H7 (cell line): Measurements from ENCODE around the gene LDHAL6A. TPM values are rescaled to one million over a fixed set of nuclear protein-coding genes. Genes with fewer than 3 reads are reported as not detected.

Source experiments
- DNase-seq: peaks from one replicate; pipeline ENCODE4 v3.0.0; 2012
- H3K27me3 ChIP-seq: 2 replicates; pipeline ENCODE4 v1.6.0; 2011; ENCODE audit warnings: mild to moderate bottlenecking, low read length; ENCODE audit not compliant: control insufficient read depth, insufficient read depth
- H3K36me3 ChIP-seq: replicated peaks from 2 replicates; pipeline ENCODE4 v1.5.1; 2011; ENCODE audit warnings: low read length; ENCODE audit not compliant: control insufficient read depth, insufficient read depth
- H3K4me3 ChIP-seq: 2 replicates; pipeline ENCODE4 v1.5.1; 2011; ENCODE audit warnings: low read depth, mild to moderate bottlenecking, control low read depth, low read length, moderate library complexity; ENCODE audit not compliant: insufficient read depth
- total RNA-seq: library from RNA; depleted of rRNA; stranded (reverse); fragments of >200 nt; shearing (Covaris generic); gene quantifications from 2 replicates; pipeline ENCODE4 v1.2.3, GENCODE V29; 2014

LDHAL6A gene
- total RNA-seq, 1 experiment from 2014 or later = not detected

DNA sequence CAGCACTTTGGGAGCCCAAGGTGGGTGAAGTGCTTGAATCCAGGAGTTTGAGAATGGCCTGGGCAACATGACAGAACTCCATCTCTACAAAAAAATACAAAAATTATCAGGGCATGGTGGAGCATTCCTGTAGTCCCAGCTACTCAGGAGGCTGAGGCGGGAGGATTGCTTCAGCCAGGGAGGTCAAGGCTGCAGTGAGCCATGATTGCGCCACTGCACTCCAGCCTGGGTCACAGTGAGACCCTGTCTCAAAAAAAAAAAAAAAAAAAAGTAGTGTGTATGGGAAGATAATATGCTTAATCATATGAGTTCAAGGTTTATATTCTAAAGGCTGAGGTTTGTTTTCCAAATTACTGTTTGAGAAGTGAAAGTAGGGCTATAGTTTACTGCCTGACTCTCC lies 10.7 kb downstream of the LDHAL6A start:
- no peak overlapping the region for H3K4me3 ChIP-seq
- no peaks in the 10 kb centered on the region for H3K36me3 ChIP-seq
- DNase-seq = no peak
- H3K27me3 ChIP-seq = no peaks in the 10 kb centered on the region

DNA sequence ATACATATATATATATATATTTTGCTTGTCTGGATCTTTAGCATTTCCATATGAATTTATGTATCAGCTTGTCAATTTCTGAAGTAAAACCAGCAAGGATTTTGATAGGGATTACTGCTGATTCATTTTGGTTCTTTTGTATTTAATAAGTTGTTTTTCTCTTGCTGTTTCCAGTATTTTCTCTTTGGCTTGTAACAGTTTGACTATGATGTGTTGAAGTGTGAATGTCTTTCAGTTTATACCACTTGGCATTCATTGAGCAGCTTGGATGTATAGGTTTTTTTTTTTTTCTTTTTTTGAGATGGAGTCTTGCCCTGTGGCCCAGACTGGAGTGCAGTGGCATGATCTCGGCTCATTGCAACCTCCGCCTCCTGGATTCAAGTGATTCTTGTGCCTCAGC lies 12.4 kb downstream of the LDHAL6A start:
- Histone ChIP-seq H3K4me3 (no peak overlapping the region), H3K27me3 (no peaks in the 10 kb centered on the region), H3K36me3 (no peaks in the 10 kb centered on the region)
- DNase-seq = no peak

DNA sequence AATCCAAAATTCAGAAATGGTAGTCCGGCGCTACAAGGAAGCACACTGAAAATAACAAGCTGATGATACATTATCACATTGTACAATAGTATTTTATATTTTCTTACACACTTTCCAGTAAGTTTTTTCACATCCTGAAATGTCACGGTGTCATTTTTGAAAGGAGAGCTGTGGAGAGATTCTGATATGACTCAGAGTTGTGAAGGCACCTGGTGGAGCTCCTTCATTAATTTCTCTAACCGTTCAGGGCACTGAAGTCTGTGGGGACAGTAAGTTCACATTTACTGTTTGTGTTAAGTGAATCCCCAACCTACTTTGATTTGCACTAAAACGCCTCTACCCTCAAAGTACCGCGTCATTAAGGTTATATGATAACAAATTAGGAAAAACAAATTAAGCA lies 13.3 kb downstream of the LDHAL6A start:
- Histone ChIP-seq H3K4me3 (no peak overlapping the region), H3K36me3 (no peaks in the 10 kb centered on the region), H3K27me3 (no peaks in the 10 kb centered on the region)
- DNase-seq = no peak

DNA sequence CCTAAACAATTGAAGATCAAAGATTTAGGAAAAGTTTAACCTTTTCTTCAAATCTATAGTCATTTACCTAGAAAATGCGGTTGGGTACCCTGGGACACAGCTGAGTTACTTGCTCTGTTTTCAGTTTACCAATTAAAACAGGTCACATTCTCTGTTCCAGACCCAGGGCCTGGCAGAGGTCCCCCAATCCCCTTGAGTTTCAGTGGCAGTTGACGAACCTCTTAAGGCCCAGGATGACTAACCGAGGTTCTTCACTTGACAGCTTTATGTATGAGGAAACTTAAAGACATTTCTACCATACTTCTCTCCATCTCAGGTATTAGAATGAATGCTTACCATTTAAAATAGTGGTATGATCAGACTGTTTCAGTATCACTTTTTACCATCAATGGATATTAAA lies 16.3 kb downstream of the LDHAL6A start:
- H3K4me3 ChIP-seq = no peak overlapping the region
- no peaks in the 10 kb centered on the region for H3K27me3 ChIP-seq
- no peaks in the 10 kb centered on the region for H3K36me3 ChIP-seq
- DNase-seq = no peak

DNA sequence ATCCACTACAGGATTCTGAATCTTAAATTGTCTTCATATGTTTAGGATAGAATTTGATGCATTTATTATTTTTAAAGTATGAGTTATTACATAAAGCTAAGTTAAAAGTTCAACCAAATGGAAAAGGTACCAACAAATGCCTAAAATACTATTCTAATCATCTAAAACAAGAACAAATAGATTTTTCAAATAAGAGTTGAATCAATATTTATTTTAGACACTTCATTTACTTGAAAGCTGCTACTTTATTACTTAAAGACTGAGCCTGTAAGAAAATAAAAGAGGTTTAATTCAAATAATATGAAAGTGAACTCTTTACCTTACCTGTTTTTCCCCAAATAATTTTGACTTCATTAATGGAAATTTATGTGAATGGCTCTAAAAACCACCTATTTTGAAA lies 16.9 kb downstream of the LDHAL6A start:
- DNase-seq = no peak
- Histone ChIP-seq H3K4me3 (no peak overlapping the region), H3K36me3 (no peaks in the 10 kb centered on the region; the same call in 1 of the 2 replicates), H3K27me3 (no peaks in the 10 kb centered on the region)

DNA sequence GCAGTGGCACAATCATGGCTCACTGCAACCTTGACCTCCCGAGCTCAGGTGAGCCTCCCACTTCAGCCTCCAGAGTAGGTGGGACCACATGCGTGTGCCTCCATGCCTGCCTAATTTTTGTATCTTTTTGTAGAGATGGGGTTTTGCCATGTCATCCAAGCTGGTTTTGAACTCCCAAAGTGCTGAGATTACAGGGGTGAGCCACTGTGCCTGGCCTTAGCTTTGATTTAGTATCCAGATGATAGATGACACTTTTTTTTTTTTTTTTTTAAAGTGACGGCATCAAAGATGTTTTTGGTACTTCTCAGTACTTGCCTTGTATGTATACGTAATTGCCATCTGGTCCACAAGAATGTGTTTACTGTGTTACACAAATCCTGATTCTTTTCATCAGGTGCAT lies 23.4 kb downstream of the LDHAL6A start:
- DNase-seq = no peak
- Histone ChIP-seq H3K27me3 (no peaks in the 10 kb centered on the region), H3K36me3 (peaks cover 15% of the 10 kb centered on the region), H3K4me3 (no peak overlapping the region)

DNA sequence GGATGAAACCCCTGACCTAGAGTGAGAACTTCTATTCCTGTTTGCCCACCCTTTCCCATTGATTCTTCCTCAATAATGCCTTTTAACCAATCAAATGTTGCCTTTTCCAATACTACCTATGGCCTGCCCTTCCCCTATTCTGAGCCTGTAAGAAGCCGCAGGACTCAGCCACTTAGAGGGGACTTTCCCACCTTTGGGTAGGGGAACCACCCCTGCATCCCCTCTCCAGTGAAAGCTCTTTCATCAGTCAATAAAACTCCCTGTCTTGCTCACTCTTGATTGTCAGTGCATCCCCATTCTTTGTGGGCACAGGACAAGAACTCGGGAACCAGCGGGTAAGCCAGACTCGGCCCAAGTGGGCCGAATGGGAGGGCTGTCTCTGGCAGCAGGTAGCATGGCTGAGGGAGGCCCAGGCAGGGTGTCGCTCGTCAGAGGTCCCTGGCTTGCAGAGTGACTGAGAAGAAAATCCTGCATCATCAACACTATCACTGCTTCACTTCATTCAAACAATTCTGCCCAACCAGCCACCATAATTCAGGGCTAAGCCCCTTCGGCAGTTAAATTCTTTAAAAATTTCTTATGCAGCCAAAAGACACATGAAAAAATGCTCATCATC lies 30.4 kb downstream of the LDHAL6A start:
- Histone ChIP-seq H3K4me3 (no peak overlapping the region), H3K27me3 (no peaks in the 10 kb centered on the region), H3K36me3 (peaks cover 13% of the 10 kb centered on the region)
- no peak for DNase-seq

DNA sequence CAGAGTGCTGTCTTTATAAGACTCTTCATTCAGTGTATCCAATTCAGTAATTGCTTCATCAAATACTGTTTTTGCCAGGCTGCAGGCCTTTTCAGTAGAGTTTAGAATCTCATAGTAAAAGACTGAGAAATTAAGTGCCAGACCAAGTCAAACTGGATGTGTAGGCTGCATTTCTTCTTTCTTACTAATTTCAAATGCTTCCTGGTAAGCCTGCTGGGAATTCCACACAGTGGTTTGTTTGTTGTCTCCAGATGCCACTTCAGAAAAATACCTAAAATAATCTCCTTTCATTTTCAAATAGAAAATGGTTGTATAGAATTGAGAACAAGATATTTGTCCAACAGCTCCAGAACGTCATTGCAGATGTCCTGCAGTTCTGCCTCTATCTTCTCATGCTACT lies 34.7 kb downstream of the LDHAL6A start:
- Histone ChIP-seq H3K4me3 (no peak overlapping the region), H3K36me3 (peaks cover 6% of the 10 kb centered on the region)

DNA sequence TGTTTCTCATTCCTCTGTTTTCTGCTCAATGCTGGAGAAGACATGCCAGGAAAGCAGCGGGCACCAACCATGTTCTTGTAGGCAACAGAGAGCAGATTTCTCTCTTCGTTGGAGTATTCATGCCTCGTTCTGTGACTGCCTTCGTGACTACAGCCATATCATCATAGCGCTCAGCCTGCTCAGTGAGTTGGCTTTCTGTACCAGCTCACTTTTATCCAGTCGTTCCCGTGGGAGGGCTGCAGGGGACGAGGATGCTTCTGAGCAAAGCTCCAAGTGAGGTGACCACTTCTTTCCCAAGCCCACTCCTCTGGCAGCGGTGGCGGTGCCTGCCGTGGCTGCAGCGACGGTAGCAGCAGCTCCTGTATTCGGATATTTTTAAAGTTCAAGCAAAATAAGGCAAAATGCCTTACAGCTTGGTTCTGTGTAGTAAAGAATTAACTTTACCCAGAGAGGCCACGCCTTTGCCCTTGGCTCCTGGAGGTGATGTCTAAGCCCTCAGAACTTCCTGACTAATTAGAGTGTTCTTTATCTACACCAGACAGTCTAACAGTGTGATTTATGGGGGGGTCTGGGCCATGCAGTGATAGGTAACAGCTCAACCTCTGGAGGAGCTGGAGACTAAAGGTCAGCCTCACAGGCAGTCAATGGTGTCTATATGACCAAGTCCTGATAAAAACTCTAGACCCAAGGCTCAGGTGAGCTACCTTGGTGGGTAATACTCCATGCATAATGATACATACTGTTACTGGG lies 35.3 kb downstream of the LDHAL6A start:
- H3K4me3 ChIP-seq = no peak overlapping the region
- no peak for DNase-seq
- peaks cover 6% of the 10 kb centered on the region for H3K36me3 ChIP-seq
- H3K27me3 ChIP-seq = no peaks in the 10 kb centered on the region

More for the DNA sequence above, 34.7 kb downstream of the LDHAL6A start:
- DNase-seq = no peak
- no peaks in the 10 kb centered on the region for H3K27me3 ChIP-seq

DNA sequence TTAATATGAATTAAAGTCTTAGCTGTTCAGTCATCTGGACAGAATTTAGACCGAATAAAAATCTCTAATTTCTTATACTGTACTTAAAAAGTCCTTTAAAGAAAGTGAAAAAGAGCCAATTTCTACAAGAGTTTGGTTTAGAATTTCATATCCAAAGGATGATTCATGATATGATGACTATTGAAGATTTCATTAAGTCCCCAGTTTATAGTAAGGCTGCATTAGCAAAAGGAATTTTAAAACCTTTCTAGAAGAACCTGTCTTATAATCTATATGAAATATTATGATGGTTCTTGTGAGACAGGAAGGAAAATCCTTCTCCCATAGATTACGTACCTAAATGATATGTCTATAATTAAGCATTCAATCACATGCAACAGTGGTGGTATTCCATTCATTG lies 36.3 kb downstream of the LDHAL6A start:
- Histone ChIP-seq H3K4me3 (no peak overlapping the region), H3K27me3 (no peaks in the 10 kb centered on the region), H3K36me3 (peaks cover 6% of the 10 kb centered on the region)
- no peak for DNase-seq

DNA sequence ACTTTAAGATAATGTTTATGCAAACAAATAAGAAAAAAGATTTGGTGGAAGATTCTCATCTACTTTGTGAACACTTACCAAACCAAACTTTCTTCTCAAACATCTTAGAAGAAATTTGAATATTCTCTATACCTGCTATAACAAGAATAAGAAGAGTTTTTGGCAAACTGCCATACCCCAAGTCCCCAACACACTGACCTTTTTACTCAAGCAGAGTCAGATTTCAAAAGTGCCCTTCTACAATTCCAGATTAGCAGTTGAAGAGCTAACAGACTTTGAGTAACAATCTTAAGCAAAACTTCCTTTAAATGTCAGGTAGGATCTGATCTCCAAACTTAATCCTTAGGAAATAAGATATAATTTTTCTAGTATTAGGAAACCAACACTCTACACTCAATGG lies 37.2 kb downstream of the LDHAL6A start:
- H3K27me3 ChIP-seq = no peaks in the 10 kb centered on the region
- no peak for DNase-seq
- no peak overlapping the region for H3K4me3 ChIP-seq
- H3K36me3 ChIP-seq = peaks cover 6% of the 10 kb centered on the region

DNA sequence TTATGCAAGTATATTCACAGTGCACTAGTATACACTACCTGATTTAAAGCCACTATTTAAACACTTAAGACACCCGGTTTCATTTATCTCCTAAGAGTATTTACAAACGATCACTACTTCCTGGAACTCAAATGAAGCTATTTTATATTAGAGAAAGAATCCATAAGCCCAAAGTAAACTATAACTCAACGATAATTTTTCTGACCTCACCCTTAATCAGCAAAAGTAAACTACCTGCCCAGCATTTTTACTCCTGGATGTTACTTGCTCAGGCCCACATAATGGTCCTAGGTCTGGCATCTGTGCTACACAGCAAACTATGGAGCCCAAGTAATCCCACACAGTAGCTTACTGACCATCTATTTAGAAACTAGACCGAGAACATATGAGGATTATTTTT lies 37.7 kb downstream of the LDHAL6A start:
- no peak for DNase-seq
- no peak overlapping the region for H3K4me3 ChIP-seq
- H3K36me3 ChIP-seq = peaks cover 6% of the 10 kb centered on the region
- H3K27me3 ChIP-seq = no peaks in the 10 kb centered on the region

DNA sequence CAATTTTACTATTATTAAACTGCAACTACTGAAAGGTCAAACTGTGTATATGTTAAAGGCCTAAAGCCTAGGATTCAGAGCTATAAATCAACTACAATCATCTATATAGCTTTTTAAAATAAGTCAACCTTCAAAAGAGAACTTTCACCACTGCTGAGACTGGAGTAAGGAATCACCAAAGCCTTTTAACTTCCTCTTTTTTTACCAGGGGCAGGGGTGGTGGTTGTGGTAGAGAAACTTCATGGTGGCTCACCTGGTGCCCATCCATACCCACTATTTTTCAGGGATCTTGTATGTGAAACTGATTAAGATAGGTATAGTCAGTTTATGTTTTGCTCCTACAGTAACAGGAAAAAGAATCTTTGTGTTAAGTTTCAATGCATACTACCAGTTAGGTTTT lies 39.6 kb downstream of the LDHAL6A start:
- Histone ChIP-seq H3K4me3 (no peak overlapping the region), H3K27me3 (no peaks in the 10 kb centered on the region), H3K36me3 (peaks cover 6% of the 10 kb centered on the region)
- no peak for DNase-seq

DNA sequence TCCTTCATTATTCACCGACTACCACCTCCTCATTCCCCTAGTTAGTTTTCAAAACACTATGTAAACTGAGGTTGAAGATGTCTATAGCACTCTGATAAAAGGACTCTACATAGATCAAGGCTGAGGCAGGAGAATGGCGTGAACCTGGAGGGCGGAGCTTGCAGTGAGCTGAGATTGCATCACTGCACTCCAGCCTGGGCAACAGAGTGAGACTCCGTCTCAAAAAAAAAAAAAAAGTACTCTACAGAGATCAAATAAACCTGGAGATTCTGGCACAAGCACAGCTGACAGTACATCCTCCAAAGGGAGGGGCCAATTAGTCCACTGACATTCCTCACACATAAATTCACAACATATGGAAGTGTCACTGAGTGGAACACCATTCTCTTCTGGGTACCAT lies 40.0 kb downstream of the LDHAL6A start:
- no peak overlapping the region for H3K4me3 ChIP-seq
- no peak for DNase-seq

DNA sequence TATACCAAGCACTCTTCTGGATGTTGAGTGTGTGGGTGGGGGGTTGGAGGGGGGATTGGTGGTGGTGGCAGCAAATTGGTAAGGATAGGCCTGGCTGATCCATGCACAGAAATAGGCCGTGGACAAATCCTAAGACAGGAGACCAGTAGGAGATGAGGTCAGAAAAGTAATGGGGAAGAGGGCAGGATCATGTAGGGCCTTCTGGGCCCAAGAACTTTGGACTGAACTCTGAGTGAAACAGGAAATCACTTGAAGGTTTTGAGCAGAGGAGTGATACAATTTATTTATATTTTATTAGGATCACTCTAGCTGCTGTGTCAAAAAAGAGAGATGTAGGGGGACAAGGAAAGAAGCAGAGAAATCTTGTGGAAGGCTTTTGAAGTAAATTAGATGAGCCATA lies 42.4 kb downstream of the LDHAL6A start:
- DNase-seq = no peak
- H3K36me3 ChIP-seq = peaks cover 10% of the 10 kb centered on the region
- no peaks in the 10 kb centered on the region for H3K27me3 ChIP-seq
- no peak overlapping the region for H3K4me3 ChIP-seq

More for the DNA sequence above, 40.0 kb downstream of the LDHAL6A start:
- Histone ChIP-seq H3K27me3 (no peaks in the 10 kb centered on the region), H3K36me3 (peaks cover 2% of the 10 kb centered on the region)
